H9 (cell line): Measurements from ENCODE around the gene LRP1. TPM values are rescaled to one million over a fixed set of nuclear protein-coding genes. Genes with fewer than 3 reads are reported as not detected.

ENCODE experiments used
- DNase-seq: peaks from one replicate; pipeline ENCODE4 v3.0.0-alpha.2; 2017
- H2AFZ ChIP-seq: one replicate; pipeline ENCODE4 v1.6.1; 2013; ENCODE audit warnings: mild to moderate bottlenecking, low read length, control low read depth, moderate library complexity
- H2AK5ac ChIP-seq: 2 replicates; pipeline ENCODE4 v1.6.1; 2013; ENCODE audit warnings: low read length, control low read depth, mixed read lengths; ENCODE audit not compliant: insufficient read length
- H2BK120ac ChIP-seq: one replicate; pipeline ENCODE4 v1.6.1; 2013; ENCODE audit warnings: low read depth, mild to moderate bottlenecking, low read length, control low read depth, inconsistent platforms; ENCODE audit not compliant: poor library complexity, severe bottlenecking
- H2BK12ac ChIP-seq: 2 replicates; pipeline ENCODE4 v1.6.1; 2013; ENCODE audit warnings: low read length, control low read depth, mixed read lengths, low read depth; ENCODE audit not compliant: insufficient read length
- H2BK15ac ChIP-seq: 2 replicates; pipeline ENCODE4 v1.6.1; 2013; ENCODE audit warnings: low read depth, low read length, control low read depth
- H2BK20ac ChIP-seq: one replicate; pipeline ENCODE4 v1.6.1; 2013; ENCODE audit warnings: low read depth, mild to moderate bottlenecking, low read length, control low read depth, inconsistent platforms; ENCODE audit not compliant: poor library complexity, severe bottlenecking
- H2BK5ac ChIP-seq: 2 replicates; pipeline ENCODE4 v1.6.1; 2013; ENCODE audit warnings: low read length, control low read depth, mixed read lengths; ENCODE audit not compliant: insufficient read length
- H3K14ac ChIP-seq: 2 replicates; pipeline ENCODE4 v1.6.1; 2013; ENCODE audit warnings: low read length, control low read depth; ENCODE audit not compliant: insufficient read depth
- H3K18ac ChIP-seq: 2 replicates; pipeline ENCODE4 v1.6.1; 2013; ENCODE audit warnings: low read depth, mild to moderate bottlenecking, mixed read lengths, low read length, control low read depth; ENCODE audit not compliant: insufficient read length
- H3K23ac ChIP-seq: 2 replicates; pipeline ENCODE4 v1.6.1; 2013; ENCODE audit warnings: low read length, control low read depth, mixed read lengths, low read depth; ENCODE audit not compliant: insufficient read length
- H3K23me2 ChIP-seq: 2 replicates; pipeline ENCODE4 v1.6.1; 2013; ENCODE audit warnings: low read depth, mild to moderate bottlenecking, mixed read lengths, low read length, control low read depth; ENCODE audit not compliant: insufficient read length, poor library complexity, severe bottlenecking
- H3K27ac ChIP-seq: 2 replicates; pipeline ENCODE4 v1.5.1; 2013; ENCODE audit warnings: low read length, control low read depth, mixed read lengths, low read depth; ENCODE audit not compliant: insufficient read length
- H3K27me3 ChIP-seq: 2 replicates; pipeline ENCODE4 v1.6.1; 2013; ENCODE audit warnings: low read length, control low read depth, inconsistent platforms; ENCODE audit not compliant: insufficient read depth
- H3K4ac ChIP-seq: 2 replicates; pipeline ENCODE4 v1.6.1; 2013; ENCODE audit warnings: low read depth, mild to moderate bottlenecking, control low read depth, inconsistent platforms, low read length, moderate library complexity
- H3K4me1 ChIP-seq: 2 replicates; pipeline ENCODE4 v1.6.1; 2013; ENCODE audit warnings: low read length, control low read depth, inconsistent platforms; ENCODE audit not compliant: insufficient read depth
- H3K4me2 ChIP-seq: 2 replicates; pipeline ENCODE4 v1.6.1; 2013; ENCODE audit warnings: low read length, control low read depth, mixed read lengths; ENCODE audit not compliant: insufficient read length, insufficient read depth
- H3K56ac ChIP-seq: 2 replicates; pipeline ENCODE4 v1.6.1; 2013; ENCODE audit warnings: low read depth, mild to moderate bottlenecking, mixed read lengths, low read length, control low read depth; ENCODE audit not compliant: insufficient read length
- H3K79me1 ChIP-seq: 2 replicates; pipeline ENCODE4 v1.6.1; 2013; ENCODE audit warnings: low read depth, mild to moderate bottlenecking, moderate library complexity, low read length, control low read depth, inconsistent platforms; ENCODE audit not compliant: insufficient read depth, poor library complexity, severe bottlenecking
- H3K79me2 ChIP-seq: 2 replicates; pipeline ENCODE4 v1.6.1; 2013; ENCODE audit warnings: low read length, control low read depth, inconsistent platforms; ENCODE audit not compliant: insufficient read depth
- H3K9ac ChIP-seq: 2 replicates; pipeline ENCODE4 v1.6.1; 2013; ENCODE audit warnings: low read length, control low read depth, mixed read lengths; ENCODE audit not compliant: insufficient read length; ENCODE audit errors: extremely low read depth
- H3K9me3 ChIP-seq: one replicate; pipeline ENCODE4 v1.6.1; 2013; ENCODE audit warnings: low read depth, low read length, inconsistent platforms; ENCODE audit not compliant: control insufficient read depth
- H3T11ph ChIP-seq: one replicate; pipeline ENCODE4 v1.6.1; 2013; ENCODE audit warnings: mild to moderate bottlenecking, low read length, control low read depth, inconsistent platforms
- H4K20me1 ChIP-seq: one replicate; pipeline ENCODE4 v1.6.1; 2013; ENCODE audit not compliant: control insufficient read depth, insufficient read length, insufficient read depth
- H4K5ac ChIP-seq: 2 replicates; pipeline ENCODE4 v1.6.1; 2013; ENCODE audit warnings: low read depth, mild to moderate bottlenecking, mixed read lengths, low read length, control low read depth; ENCODE audit not compliant: insufficient read length
- H4K8ac ChIP-seq: replicated peaks from 2 replicates; pipeline ENCODE4 v1.6.1; 2013; ENCODE audit warnings: low read length, control low read depth, mixed read lengths, low read depth; ENCODE audit not compliant: insufficient read length
- H4K91ac ChIP-seq: 2 replicates; pipeline ENCODE4 v1.6.1; 2013; ENCODE audit warnings: low read depth, mild to moderate bottlenecking, moderate library complexity, mixed read lengths, low read length, control low read depth; ENCODE audit not compliant: insufficient read length
- H3K27ac Mint-ChIP-seq, 3 experiments: 2 replicates in 2 of 3; 3 replicates in 1 of 3; pipeline ENCODE4 v1.8.0; 2020 to 2021; ENCODE audit warnings: mixed read lengths in 3 of 3, mild to moderate bottlenecking in 1 of 3, moderate library complexity in 1 of 3
- H3K27me3 Mint-ChIP-seq: 2 replicates; pipeline ENCODE4 v1.8.0; 2021; ENCODE audit warnings: low read depth, mild to moderate bottlenecking, moderate library complexity, mixed read lengths
- H3K36me3 Mint-ChIP-seq, 3 experiments: 2 replicates in 2 of 3; 3 replicates in 1 of 3; pipeline ENCODE4 v1.8.0; 2020 to 2021; ENCODE audit warnings: low read depth in 3 of 3, mixed read lengths in 3 of 3; ENCODE audit not compliant: insufficient read depth in 1 of 3
- H3K4me1 Mint-ChIP-seq, 2 experiments: 2 replicates each; pipeline ENCODE4 v1.8.0; 2020; ENCODE audit warnings: mixed read lengths in 2 of 2
- H3K4me3 Mint-ChIP-seq, 2 experiments: 2 replicates in 1 of 2; 3 replicates in 1 of 2; pipeline ENCODE4 v1.8.0; 2020 to 2021; ENCODE audit warnings: mild to moderate bottlenecking in 2 of 2, mixed read lengths in 2 of 2, moderate library complexity in 1 of 2
- H3K9me3 Mint-ChIP-seq, 2 experiments: 2 replicates in 1 of 2; 3 replicates in 1 of 2; pipeline ENCODE4 v1.8.0; 2020; ENCODE audit warnings: mild to moderate bottlenecking in 2 of 2, mixed read lengths in 2 of 2, moderate library complexity in 1 of 2
- WGBS: extraction: QIAGEN DNeasy Blood & Tissue Kit; methylation state at CpG from one replicate; pipeline ENCODE4 v1.1.7; 2013; ENCODE audit warnings: missing lambda C conversion rate, low lambda C conversion rate, mixed read lengths; ENCODE audit not compliant: insufficient read length; ENCODE audit errors: extremely low coverage; 5-methylcytosine and 5-hydroxymethylcytosine counted together
- total RNA-seq: library from RNA; stranded (reverse); gene quantifications from 2 replicates; pipeline ENCODE4 v1.2.1, GENCODE V29; 2021
- TF ChIP-seq, protein P1 (sequence below): fragments of 200-600 bp; sonication (generic); conservative IDR thresholded peaks from 3 replicates; pipeline ENCODE4 v1.8.0; 2021; ENCODE audit warnings: antibody characterized with exemption, mild to moderate bottlenecking

LRP1 gene
- total RNA-seq, 1 experiment from 2014 or later: 115 TPM

- H3K79me1 ChIP-seq: no peaks in the 10 kb centered on the region
- H2BK12ac ChIP-seq: no peak overlapping the region
- H3K4me2 ChIP-seq: no peak overlapping the region
- H3K56ac ChIP-seq: no peak overlapping the region
- no peak overlapping the region for H2AK5ac ChIP-seq
- no peaks in the 10 kb centered on the region for H4K20me1 ChIP-seq
- H3K9me3 ChIP-seq: no peaks in the 10 kb centered on the region
- H3K4ac ChIP-seq: no peak overlapping the region
- no peak overlapping the region for H2BK20ac ChIP-seq
- no peaks in the 10 kb centered on the region for H3K23me2 ChIP-seq
- no peak overlapping the region for H4K5ac ChIP-seq
- no peak overlapping the region for H2BK15ac ChIP-seq
- Mint-ChIP-seq H3K27ac (peak overlapping the region in 1 of 3 experiments; percentile 53; a peak in 2 of 7 replicates), H3K9me3 (no peaks in the 10 kb centered on the region), H3K4me1 (peaks cover 12 to 23% of the 10 kb centered on the region in 2 experiments), H3K4me3 (no peak overlapping the region), H3K27me3 (no peaks in the 10 kb centered on the region), H3K36me3 (peaks cover 0 to 48% (median 30%) of the 10 kb centered on the region in 3 experiments; a peak in 6 of 7 replicates)
- no peak overlapping the region for H3K14ac ChIP-seq
- H3K9ac ChIP-seq: no peak overlapping the region
- H3T11ph ChIP-seq: no peak overlapping the region
- no peak for DNase-seq
- H2BK120ac ChIP-seq: no peak overlapping the region
- H3K23ac ChIP-seq: no peak overlapping the region
- H3K27me3 ChIP-seq: no peaks in the 10 kb centered on the region
- no CpG with 5 or more reads among the region's 4 CpGs for WGBS
- H2AFZ ChIP-seq: no peak overlapping the region
- no peak overlapping the region for H2BK5ac ChIP-seq
- TF ChIP-seq, protein P1, sequence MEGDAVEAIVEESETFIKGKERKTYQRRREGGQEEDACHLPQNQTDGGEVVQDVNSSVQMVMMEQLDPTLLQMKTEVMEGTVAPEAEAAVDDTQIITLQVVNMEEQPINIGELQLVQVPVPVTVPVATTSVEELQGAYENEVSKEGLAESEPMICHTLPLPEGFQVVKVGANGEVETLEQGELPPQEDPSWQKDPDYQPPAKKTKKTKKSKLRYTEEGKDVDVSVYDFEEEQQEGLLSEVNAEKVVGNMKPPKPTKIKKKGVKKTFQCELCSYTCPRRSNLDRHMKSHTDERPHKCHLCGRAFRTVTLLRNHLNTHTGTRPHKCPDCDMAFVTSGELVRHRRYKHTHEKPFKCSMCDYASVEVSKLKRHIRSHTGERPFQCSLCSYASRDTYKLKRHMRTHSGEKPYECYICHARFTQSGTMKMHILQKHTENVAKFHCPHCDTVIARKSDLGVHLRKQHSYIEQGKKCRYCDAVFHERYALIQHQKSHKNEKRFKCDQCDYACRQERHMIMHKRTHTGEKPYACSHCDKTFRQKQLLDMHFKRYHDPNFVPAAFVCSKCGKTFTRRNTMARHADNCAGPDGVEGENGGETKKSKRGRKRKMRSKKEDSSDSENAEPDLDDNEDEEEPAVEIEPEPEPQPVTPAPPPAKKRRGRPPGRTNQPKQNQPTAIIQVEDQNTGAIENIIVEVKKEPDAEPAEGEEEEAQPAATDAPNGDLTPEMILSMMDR: no peak
- no peak overlapping the region for H4K8ac ChIP-seq
- H4K91ac ChIP-seq: no peak overlapping the region
- no peaks in the 10 kb centered on the region for H3K79me2 ChIP-seq
- H3K27ac ChIP-seq: no peak overlapping the region
- H3K18ac ChIP-seq: no peak overlapping the region
- H3K4me1 ChIP-seq: no peaks in the 10 kb centered on the region; the same call in 1 of the 2 replicates
These were observed 132.1 kb downstream of the LRP1 start for GRCh38 chr12:57260366-57260765.
